Coronary artery (tissue), 2 donors: ENCODE data around the gene NPAS3.

Experiments
- DNase-seq: peaks from one replicate; pipeline ENCODE4 v3.0.0-alpha.2; 2017; ENCODE audit warnings: low spot score
- H3K27ac ChIP-seq, 2 donors: fragments of 200-600 bp; sonication (generic); one replicate each; pipeline ENCODE4 v1.5.1; 2016 to 2019
- H3K4me3 ChIP-seq: fragments of 200-600 bp; sonication (generic); 2 replicates; pipeline ENCODE4 v1.5.1; 2016; ENCODE audit warnings: mild to moderate bottlenecking, moderate library complexity
- TF ChIP-seq, protein P1 (sequence below): fragments of 200-600 bp; sonication (generic); IDR thresholded peaks from one replicate; pipeline ENCODE4 v1.5.1; 2019; ENCODE audit warnings: antibody characterized with exemption

Gene NPAS3

DNA sequence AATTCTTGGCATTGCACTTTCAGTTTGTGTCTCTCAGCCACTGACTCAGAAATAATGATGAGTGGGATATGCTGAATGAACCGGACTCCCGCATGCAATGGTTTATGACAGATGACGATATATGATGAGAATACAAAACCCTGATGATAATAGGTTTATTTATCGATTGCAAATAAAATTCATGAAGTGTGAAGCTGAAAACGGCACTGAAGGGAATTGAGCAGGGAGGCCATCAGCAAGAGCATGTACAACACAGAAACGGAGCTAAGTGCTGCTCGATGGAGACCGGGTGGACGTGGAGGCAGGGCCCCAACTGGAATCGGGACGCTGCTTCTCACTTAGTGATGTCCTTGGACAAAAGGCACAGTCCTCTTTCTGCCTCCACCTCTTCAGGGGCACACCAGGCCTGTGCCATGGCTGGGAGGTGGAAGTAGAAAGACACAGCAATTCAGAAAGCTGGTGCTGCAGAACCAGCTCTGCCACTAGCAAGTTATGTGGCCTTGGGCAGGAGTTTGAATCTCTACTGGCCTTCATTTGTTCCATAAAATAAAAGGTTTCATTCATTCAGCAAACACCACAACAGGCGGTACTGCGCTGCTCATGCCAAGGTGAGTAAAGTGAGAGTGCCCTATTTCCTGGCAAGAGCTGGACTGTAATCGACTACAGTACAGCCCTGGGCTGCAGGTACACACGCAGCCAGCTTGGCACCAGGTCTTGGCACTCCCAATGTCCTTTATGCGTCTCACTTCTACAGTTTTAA lies 895.2 kb downstream of the NPAS3 start:
- Histone ChIP-seq H3K27ac (no peak overlapping the region), H3K4me3 (no peak overlapping the region)
- no peak for DNase-seq
- TF ChIP-seq, protein P1, sequence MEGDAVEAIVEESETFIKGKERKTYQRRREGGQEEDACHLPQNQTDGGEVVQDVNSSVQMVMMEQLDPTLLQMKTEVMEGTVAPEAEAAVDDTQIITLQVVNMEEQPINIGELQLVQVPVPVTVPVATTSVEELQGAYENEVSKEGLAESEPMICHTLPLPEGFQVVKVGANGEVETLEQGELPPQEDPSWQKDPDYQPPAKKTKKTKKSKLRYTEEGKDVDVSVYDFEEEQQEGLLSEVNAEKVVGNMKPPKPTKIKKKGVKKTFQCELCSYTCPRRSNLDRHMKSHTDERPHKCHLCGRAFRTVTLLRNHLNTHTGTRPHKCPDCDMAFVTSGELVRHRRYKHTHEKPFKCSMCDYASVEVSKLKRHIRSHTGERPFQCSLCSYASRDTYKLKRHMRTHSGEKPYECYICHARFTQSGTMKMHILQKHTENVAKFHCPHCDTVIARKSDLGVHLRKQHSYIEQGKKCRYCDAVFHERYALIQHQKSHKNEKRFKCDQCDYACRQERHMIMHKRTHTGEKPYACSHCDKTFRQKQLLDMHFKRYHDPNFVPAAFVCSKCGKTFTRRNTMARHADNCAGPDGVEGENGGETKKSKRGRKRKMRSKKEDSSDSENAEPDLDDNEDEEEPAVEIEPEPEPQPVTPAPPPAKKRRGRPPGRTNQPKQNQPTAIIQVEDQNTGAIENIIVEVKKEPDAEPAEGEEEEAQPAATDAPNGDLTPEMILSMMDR = no peak

DNA sequence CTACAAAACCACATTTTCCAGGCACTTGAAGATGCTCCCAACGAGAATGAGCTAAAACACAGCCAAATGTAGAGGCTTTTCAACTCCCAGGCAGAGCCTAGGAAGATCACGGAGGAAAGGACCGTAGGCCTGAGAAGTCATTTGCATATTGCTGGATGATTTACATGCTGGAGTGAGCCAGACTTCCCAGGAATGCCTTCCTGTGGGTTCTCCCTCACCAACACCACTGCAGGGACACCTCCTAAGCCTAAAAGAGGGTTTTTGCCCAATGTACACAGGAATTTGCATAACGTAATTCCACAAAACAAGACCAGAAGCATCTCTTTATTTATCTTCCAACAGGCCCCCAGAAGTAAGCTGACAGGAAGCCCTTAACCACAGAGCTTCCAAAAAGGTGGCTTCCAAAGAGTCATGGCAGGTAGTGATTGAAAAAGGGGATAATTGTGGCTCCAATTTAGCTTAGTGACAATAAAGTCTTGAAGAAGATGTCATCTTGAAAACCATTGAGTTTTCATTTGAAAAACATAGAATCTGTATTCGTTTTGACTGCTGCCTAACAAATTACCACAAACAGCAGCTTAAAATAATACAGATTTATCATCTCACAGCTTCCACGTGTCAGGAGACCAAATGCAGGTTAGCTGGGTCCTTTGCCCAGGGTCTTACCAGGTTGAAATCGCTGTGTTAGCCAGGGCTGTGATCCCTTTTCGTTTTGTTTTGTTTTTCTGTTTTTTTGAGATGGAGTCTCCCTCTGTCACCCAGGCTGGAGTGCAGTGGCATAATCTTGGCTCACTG lies 896.0 kb downstream of the NPAS3 start:
- Histone ChIP-seq H3K4me3 (no peak overlapping the region), H3K27ac (no peak overlapping the region)
- TF ChIP-seq, protein P1 = no peak
- no peak for DNase-seq

DNA sequence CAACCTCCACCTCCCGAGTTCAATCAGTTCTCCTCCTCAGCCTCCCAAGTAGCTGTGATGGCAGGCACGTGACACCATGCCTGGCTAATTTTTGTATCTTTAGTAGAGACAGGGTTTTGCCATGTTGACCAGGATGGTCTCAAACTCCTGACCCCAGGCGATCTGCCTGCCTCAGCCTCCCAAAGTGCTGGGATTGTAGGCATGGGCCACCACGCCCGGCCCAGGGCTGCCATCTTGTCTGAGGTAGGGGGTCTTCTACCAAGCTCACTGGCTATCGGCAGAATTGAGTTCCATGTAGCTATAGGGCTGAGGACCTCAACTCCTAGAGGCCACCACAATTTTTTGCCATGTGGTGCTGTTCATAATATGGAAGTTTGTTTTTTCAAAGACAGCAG lies 896.6 kb downstream of the NPAS3 start:
- Histone ChIP-seq H3K4me3 (no peak overlapping the region), H3K27ac (no peak overlapping the region)
- TF ChIP-seq, protein P1 = no peak
- no peak for DNase-seq

DNA sequence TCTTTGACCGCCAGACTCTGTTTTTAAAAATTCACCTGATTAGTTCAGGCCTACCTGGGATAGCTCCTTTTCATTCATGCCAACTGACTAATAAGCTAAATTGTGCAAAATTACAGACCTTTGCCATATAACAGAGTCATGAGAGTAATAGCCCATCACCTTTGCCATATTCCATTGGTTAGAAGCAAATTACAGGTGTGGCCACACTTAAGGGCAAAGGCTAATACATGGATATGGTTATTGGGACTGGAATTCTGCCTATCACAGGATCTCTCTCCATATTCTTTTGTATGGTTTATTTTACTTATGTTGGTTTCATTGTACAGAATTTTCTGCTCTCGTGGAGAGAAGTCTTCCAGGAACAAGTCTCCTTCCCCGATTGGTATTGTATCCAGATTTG lies 897.0 kb downstream of the NPAS3 start:
- DNase-seq = no peak
- H3K27ac ChIP-seq = no peak overlapping the region
- H3K4me3 ChIP-seq = no peak overlapping the region
- TF ChIP-seq, protein P1 = no peak

DNA sequence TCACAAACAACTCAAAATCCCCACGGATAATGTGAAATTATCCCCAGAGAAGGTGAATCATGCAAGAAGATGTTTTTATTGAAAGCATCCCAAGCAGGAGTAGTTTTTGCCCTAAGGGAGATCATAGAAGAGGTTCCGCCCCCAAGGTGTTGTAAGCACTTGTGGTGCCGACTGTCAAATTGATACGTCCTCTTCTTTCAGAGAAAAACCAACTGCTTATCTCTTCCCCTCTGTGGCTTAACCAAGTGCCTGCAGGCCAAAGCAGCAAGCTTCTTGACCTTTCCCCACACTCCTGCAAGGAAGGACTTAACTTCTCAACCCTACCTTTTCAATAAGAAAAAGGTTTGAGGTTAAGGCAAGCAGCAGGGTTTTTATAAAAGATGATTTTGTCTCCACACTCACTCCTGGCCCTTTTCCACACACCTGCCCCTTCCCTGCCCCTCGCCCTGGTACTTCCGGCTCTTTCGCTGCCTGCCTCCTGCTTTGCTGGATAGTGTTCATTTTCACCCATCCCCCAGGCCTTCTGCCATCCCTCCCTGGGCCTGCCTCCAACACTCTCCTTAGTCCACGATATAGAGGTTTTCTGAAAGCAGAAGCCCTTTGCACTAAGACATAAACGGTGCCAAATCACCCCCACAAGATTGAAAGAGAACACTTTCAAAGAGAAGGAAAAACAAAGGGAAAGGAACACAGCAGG lies 897.7 kb downstream of the NPAS3 start:
- TF ChIP-seq, protein P1 = no peak
- H3K4me3 ChIP-seq = no peak overlapping the region
- DNase-seq = no peak
- H3K27ac ChIP-seq = no peak overlapping the region

DNA sequence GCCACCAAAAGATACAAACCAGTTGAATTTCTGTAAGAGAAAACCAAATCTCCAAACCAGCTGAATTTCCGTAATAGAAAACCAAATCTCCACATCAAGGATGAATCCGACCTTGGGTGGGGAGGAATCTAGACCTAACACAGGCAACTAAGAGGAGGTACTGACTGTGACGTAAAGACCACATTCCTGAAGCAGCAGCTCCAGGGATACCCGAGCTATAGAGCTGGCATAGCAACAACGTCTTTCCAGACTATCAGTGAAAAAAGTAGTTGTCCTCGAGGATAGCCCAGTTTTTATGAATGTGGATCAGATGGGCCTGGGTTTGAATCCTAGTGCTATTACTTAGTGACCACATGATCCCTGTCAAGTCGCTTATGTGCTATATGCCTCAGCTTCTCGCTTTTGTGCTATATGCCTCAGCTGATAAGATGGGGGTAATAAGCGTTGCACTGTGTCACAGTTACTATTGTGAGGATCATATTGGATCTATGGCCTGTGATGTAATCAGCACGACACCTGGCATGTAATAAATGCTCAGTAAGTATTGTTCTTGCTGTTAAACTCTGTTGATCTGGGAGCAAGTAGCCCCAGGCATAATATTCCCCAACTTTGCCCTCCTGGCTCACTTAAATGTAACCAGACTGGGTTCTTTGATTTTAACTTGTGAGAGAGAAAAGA lies 898.4 kb downstream of the NPAS3 start:
- no peak for DNase-seq
- H3K27ac ChIP-seq = no peak overlapping the region
- H3K4me3 ChIP-seq = no peak overlapping the region
- TF ChIP-seq, protein P1 = no peak
